Measurements from ENCODE around the gene GMFB.

Gene GMFB

DNA sequence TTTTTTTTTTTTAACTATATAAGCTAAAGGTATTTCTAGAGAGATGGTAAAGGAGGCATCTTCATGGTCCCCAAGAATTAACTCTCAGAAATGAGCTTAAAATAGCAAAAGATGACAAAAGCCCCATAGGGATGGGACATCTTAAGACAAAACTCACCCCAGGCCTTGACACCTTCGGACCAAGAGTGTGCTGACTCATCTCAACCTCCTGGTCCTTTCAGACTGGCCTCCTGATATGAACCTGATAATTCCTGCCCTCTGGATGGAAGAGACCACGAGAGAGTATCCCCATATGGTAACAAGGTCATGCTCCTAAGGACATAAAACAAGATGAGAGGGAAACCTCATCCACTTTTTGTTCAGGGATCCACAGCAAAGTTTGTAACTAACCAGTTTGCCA is 8.4 kb upstream of the GMFB start:
- H3K4me3 ChIP-seq (ENCODE audit: low read depth, low read length), result no peak overlapping the region
- H3K36me3 ChIP-seq (ENCODE audit: control insufficient read depth in 2 of 2, insufficient read depth in 1 of 2, low read length in 2 of 2), result no peaks in the 10 kb centered on the region
- H3K4me1 ChIP-seq (ENCODE audit: control insufficient read depth, insufficient read depth, low read length), result peaks cover 6% of the 10 kb centered on the region
- no peak overlapping the region for H3K27ac ChIP-seq (ENCODE audit: extremely low read depth, low read depth, low read length)
- TF ChIP-seq ZNF600 (tag by site-specific recombination; IDR thresholded peaks at IDR 0.05), result peak; percentile 42
- TF ChIP-seq, protein P1, sequence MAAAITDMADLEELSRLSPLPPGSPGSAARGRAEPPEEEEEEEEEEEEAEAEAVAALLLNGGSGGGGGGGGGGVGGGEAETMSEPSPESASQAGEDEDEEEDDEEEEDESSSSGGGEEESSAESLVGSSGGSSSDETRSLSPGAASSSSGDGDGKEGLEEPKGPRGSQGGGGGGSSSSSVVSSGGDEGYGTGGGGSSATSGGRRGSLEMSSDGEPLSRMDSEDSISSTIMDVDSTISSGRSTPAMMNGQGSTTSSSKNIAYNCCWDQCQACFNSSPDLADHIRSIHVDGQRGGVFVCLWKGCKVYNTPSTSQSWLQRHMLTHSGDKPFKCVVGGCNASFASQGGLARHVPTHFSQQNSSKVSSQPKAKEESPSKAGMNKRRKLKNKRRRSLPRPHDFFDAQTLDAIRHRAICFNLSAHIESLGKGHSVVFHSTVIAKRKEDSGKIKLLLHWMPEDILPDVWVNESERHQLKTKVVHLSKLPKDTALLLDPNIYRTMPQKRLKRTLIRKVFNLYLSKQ (tag by site-specific recombination; IDR thresholded peaks at IDR 0.05; ENCODE audit: borderline replicate concordance), result no peak
- H3K9me3 ChIP-seq (ENCODE audit: control insufficient read depth, insufficient read depth, low read depth, low read length), result no peaks in the 10 kb centered on the region
- CTCF ChIA-PET, result interaction anchor here (0.6 kb wide), 1 partner anchor 1913 kb away, joined by 3 read pairs; no protein-coding TSS in a partner anchor
- POLR2A ChIA-PET, result no interaction called here

DNA sequence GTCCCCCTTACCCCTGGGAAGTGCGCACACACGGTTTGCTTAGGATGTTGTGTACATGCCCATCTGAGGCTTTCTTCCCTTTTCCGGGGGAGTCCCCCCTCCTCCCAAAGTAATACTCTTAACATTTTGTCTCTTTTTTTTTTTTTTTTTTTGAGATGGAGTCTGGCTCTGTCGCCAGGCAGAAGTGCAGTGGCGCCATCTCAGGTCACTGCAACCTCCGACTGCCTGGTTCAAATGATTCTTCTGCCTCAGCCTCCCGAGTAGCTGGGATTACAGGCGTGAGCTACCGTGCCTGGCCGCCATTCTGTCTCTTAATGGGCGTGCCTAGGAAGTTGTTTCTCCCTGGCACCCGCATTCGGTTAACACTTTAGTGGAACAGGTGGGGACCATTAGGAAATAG is 4.5 kb upstream of the GMFB start:
- CTCF ChIA-PET, result interaction anchor here (0.6 to 1.5 kb wide), 4 partner anchors 11 to 52 kb away, joined by 3 to 7 read pairs (median 4); partner anchors contain the start of genes CGRRF1 and CNIH1
- Histone ChIP-seq H3K27ac (ENCODE audit: extremely low read depth, low read depth, low read length) (no peak overlapping the region), H3K4me1 (ENCODE audit: control insufficient read depth, insufficient read depth, low read length) (peaks cover 13% of the 10 kb centered on the region), H3K36me3 (ENCODE audit: control insufficient read depth in 2 of 2, insufficient read depth in 1 of 2, low read length in 2 of 2) (no peaks in the 10 kb centered on the region), H3K4me3 (ENCODE audit: low read depth, low read length) (no peak overlapping the region), H3K9me3 (ENCODE audit: control insufficient read depth, insufficient read depth, low read depth, low read length) (no peaks in the 10 kb centered on the region)
- TF ChIP-seq OSR2 (tag by site-specific recombination; IDR thresholded peaks at IDR 0.05) (0 out of 2 replicates have a peak, but pooled peaks have one; percentile 14), ZNF324 (tag by site-specific recombination; IDR thresholded peaks at IDR 0.05) (no peak), ZNF335 (tag by site-specific recombination; conservative IDR thresholded peaks at IDR 0.05) (0 out of 2 replicates have a peak, but pooled peaks have one; percentile 9), MYNN (tag by site-specific recombination; IDR thresholded peaks at IDR 0.05; ENCODE audit: borderline replicate concordance) (no peak), ZNF24 (tag by site-specific recombination; IDR thresholded peaks at IDR 0.05) (no peak), ZNF585B (tag by site-specific recombination; IDR thresholded peaks at IDR 0.05) (no peak; the same call in 1 of the 2 replicates), ZFHX2 (tag by site-specific recombination; conservative IDR thresholded peaks at IDR 0.05) (no peak), ZNF214 (tag by site-specific recombination; IDR thresholded peaks at IDR 0.05; ENCODE audit: borderline replicate concordance) (no peak), SALL2 (tag by site-specific recombination; IDR thresholded peaks at IDR 0.05; ENCODE audit: borderline replicate concordance) (no peak), ZBTB20 (tag by site-specific recombination; IDR thresholded peaks at IDR 0.05) (no peak), SP7 (tag by site-specific recombination; IDR thresholded peaks at IDR 0.05) (no peak), ZFP41 (tag by site-specific recombination; IDR thresholded peaks at IDR 0.05; ENCODE audit: borderline replicate concordance) (no peak), ZSCAN23 (tag by site-specific recombination; IDR thresholded peaks at IDR 0.05) (no peak), ZBTB1 (tag by site-specific recombination; IDR thresholded peaks at IDR 0.05) (no peak), ZNF266 (tag by site-specific recombination; IDR thresholded peaks at IDR 0.05; ENCODE audit: low read depth) (no peak), ZNF121 (tag by site-specific recombination; IDR thresholded peaks at IDR 0.05) (no peak)
- TF ChIP-seq, protein P2, sequence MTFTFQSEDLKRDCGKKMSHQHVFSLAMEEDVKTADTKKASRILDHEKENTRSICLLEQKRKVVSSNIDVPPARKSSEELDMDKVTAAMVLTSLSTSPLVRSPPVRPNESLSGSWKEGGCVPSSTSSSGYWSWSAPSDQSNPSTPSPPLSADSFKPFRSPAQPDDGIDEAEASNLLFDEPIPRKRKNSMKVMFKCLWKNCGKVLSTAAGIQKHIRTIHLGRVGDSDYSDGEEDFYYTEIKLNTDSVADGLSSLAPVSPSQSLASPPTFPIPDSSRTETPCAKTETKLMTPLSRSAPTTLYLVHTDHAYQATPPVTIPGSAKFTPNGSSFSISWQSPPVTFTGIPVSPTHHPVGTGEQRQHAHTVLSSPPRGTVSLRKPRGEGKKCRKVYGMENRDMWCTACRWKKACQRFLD (tag by site-specific recombination; IDR thresholded peaks at IDR 0.05), result no peak
- TF ChIP-seq, protein P3, sequence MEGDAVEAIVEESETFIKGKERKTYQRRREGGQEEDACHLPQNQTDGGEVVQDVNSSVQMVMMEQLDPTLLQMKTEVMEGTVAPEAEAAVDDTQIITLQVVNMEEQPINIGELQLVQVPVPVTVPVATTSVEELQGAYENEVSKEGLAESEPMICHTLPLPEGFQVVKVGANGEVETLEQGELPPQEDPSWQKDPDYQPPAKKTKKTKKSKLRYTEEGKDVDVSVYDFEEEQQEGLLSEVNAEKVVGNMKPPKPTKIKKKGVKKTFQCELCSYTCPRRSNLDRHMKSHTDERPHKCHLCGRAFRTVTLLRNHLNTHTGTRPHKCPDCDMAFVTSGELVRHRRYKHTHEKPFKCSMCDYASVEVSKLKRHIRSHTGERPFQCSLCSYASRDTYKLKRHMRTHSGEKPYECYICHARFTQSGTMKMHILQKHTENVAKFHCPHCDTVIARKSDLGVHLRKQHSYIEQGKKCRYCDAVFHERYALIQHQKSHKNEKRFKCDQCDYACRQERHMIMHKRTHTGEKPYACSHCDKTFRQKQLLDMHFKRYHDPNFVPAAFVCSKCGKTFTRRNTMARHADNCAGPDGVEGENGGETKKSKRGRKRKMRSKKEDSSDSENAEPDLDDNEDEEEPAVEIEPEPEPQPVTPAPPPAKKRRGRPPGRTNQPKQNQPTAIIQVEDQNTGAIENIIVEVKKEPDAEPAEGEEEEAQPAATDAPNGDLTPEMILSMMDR (tag by site-specific recombination; IDR thresholded peaks at IDR 0.05), result 0 out of 2 replicates have a peak, but pooled peaks have one; percentile 17
- POLR2A ChIA-PET, result interaction anchor here (2.2 kb wide), 1 partner anchor 16 kb away, joined by 6 read pairs; the partner anchor contains the start of gene CGRRF1
